CD1c-positive myeloid dendritic cell (primary cell): ENCODE data around the gene CDC40.

Source experiments
- DNase-seq: peaks from one replicate; pipeline ENCODE4 v3.0.0-alpha.2; 2016; ENCODE audit errors: extremely low spot score

CDC40 gene

DNA sequence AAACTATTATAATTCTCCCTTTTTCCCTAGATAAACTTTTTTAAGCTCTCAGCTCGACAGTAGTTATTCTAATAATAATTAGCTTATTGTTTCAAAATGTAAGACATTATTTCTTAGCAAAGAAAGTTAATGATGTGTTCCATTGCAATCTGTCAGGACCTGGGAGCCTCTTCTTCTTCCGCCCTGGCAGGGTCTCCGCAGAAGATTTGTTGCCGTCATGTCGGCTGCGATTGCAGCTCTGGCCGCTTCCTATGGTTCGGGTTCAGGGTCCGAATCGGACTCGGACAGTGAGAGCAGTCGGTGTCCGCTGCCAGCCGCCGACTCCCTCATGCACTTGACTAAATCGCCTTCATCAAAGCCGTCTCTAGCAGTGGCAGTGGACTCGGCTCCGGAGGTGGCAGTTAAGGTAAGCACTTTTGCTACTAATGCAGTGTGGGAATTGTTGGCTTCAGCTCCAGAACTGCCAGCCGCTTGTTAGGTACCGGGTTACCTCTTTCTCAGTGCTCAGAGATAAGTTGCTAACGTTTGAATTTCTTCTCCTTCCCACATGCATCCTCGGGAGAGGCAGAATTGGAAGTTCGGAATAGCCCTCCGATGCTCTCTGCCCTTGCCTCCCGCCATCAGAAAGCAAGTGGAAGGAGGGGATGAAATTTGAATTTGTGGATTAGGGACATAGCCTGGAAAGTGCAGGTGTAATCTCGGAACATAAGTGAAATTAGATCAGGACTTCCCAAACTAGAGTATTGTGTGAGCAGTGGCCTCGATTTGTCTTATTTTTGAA lies at the start of gene CDC40:
TSS of gene CDC40 (plus strand) at position 200 of the 781 bp plus-strand sequence. CDS start at position 218, 18 bp downstream.
- DNase-seq, result no peak

DNA sequence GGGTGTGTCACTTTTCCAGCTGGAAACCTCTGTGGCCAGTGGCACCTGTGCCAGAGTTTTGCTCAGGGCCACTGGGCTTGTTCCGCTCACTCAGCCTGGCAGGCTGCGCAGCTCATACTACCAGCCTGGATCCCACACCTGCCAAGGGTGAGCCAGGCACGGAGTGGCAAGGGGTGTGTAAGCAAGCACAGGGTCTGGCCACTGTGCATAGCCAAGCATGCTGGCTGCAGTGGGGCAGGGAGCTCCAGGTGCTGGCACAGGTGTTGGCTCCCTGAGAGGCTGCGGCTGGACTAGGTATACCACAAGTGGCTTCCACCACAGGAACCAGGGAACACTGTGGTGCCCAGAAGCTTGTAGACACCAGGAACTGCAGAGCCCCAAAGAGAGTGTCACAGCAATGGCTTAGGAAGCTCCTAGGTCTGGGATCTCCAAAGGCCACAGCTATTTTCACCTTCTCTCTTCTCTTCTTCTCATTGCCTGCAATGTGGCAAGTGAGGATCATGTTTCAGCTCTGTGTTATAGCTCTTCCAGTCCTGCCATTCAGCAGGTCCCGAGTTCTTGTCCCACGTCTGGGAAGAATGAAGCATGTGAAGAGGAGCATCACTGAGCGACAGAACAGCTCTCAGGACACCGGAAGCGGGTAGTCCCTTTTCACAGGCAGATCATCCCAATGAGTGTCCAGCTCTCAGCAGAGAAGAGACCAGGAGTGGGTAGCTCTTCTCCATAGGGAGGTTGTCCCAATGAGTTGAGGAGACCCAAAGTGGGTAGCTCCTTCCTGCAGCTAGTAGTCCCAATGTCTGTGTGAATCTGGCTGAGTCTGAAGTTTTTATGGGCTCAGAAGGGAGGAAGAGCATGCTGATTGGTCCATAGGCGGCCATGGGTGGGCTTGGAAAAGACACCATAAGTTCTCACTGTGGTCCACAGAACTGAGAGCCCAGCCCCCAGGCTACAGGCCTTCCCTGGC lies 42.0 kb upstream of the CDC40 start:
- DNase-seq, result no peak

DNA sequence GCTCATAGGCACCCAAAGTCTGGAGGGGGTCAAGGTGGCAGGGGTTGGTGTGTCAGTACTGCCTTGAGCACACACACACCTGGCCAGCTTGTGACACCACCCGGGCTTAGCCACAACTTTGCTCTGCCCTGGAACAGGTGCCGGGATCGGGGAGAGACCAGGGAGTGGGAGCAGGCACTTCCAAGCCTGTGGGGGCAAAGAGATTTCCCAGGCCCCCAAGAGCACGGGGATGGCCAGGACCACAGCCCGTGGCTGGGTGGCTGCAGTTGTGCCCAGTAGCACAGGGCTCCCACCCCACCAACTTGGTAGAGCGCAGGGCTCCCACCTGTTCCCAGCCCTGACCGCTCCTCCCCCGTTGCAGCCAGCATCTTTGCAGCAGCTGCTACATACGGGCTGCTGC lies 41.2 kb upstream of the CDC40 start:
- DNase-seq, result no peak

DNA sequence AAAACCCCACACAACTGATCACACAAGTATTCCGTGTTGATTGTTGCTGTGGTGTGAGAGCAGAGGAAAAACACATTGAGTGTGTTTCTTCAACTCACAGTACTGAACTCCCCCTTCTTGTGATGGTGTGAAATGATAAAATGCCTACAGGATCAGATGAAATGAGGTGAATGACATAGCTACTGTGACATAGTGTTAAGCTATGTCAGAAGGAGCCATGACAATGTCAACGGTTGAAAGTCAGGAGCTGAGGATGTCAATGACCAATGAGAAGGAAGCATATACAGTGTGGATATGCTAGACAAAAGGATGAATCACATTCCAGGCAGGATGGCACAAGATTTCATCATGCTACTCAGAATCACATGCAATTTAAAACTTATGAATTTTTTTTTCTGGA lies 39.6 kb upstream of the CDC40 start:
- DNase-seq, result no peak

DNA sequence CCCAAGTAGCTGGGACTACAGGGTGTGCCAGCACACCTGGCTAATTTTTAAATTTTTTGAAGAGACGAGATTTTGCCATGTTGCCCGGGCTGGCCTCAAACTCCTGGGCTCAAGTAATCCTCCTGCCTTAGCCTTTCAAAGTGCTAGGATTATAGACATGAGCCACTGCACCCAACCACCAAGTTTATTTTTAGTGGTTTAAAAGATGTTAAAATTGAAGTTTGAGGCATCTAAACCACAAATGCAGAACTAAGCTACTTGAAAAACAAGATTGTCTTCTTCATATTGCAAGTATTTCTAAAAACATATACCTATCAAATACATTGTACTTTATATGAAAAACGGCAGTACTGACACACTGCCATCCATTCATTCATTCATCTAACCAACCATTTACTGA lies 32.4 kb upstream of the CDC40 start:
- no peak for DNase-seq

DNA sequence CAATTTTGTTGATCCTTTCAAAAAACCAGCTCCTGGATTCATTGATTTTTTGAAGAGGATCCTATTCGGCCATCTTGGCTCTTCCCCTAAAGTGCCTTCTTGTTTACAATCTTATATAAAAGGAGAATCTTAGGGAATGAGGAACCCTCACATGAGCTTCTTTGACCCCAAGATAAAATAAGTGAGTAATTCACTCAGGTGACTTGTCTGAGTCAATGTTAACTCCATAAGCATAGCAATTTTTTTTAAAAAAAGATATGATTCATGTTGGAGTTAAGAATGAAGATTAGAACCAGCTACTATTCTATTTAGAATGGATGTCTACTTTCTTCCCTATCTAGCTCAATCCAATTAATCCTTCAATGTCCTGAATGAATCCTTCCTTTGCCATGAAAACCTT lies 21.7 kb upstream of the CDC40 start:
- no peak for DNase-seq

DNA sequence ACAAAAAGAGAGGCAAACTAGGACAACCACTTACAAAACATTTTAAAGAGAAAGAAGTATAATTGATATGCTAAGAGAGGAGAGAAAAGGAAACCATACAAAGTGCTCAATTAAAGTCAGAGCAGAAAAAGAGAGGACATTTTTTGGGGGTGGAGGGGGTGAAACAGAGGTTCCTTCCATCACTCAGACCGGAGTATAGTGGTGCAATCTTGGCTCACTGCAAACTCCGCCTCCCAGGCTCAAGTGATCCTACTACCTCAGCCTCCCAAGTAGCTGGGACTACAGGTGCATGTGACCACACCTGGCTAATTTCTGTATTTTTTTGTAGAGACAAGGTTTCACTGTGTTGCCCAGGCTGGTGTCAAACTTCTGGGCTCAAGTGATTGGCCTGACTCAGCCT lies 10.1 kb upstream of the CDC40 start:
- DNase-seq, result no peak

DNA sequence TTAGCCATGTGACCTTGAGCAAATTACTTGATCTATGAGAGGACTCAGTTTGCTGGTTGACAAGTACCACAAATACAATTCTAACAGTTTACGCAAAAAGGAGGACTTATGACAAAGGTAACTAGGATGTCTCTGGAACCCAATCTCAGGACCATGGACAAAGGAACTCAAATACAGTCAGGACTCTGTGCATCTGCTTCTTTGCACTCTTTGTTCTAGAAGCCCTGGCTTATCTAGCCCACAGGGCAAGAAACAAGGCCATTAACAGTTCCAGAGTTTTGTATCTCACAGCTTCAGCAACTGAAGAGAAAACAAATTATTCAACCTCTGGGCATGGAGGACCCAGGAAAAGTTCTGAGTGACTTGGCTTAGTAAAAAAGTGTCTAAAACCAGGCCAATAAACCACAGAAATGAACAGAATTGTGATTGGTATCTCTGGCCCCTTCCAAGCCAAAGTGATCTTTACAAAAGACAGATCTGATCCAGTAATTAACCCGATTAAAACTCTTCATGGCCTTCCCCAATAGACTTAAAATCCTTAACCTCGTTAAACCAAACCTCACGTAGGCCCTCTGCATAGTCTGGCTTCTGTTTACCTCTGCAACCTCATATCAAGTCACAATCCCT lies 6.6 kb upstream of the CDC40 start:
- no peak for DNase-seq

DNA sequence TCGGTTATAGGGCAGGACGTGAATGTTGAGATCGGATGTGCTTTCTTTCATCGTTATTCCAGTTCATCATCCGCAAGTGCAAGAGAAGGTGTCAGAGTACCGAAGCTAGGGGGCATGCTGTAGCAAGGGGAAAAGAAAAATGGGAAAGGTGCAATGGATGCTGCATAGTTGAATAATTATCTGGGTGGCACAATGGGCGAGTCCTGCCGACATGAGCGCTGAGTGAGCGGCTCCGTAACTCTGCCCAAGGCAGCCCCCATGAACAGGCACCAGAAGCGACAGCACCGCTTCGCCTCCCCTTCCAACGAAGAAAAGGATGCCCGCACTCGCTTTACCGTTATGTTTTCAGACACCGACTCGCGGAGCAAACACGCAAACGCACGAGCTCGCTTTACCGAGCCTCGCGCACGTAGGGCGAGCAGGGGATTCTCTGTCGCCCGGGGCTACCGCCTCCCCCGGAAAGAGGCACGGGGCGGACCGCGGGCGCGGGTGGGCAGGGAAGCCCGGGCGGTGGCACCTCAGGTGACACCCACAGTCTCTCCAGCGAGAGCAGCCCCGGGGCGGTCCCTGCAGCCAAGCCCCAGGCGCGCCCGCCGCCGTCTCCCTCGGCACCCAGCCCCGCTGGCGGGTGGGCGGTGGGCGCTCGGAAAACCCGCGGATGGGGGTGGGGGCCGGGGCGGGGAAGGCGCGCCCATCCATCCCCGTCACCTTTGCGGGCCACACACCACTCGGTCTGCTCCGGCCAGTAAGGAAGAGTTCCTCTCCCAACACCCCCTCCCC lies 1.4 kb upstream of the CDC40 start:
- DNase-seq, result peak; percentile 59

DNA sequence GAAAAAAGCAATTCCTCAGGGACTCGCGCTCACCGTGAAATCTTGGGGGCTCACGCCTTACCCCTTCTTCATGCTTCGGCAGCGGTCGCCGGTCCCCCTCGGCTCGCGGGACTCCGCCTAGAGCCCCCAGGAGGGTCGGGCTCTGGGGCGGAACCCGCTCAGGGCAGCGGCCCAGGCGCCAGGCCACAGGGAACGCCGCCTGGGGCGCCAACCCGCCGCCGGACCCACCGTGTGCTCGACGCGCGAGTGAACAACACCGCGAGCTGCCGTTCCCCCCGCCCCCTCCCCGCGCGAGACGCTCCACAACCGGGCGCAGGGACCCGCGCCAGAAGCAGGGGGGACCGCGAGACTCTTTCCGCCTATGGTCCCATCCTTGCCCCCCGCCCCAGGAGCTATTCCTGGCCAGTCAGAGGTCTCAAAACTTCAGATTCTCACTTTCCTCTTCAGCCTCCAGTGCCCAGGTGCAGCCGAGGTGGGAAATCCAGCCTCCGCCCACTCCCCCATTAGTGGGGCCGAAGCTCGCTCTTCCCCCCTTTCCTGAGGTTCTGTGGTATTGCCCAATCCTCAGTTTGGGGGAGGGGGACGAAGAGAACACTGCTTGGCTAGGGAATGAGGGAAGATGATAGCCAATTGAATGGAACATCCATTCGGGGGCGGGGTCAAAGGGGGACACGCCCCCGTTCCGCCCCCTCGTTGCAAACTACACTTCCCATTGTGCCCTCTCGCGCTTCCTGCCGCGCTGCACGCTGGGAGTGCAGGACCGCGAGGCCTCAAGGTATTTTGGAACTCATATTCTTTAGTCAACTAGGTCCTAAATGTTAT lies 610 bp upstream of the CDC40 start, which contains the start of gene WASF1:
TSS of gene WASF1 (minus strand) at position 265 of the 822 bp plus-strand sequence. CDS start 52,069 bp downstream, outside the sequence.
- peak; percentile 95 for DNase-seq

DNA sequence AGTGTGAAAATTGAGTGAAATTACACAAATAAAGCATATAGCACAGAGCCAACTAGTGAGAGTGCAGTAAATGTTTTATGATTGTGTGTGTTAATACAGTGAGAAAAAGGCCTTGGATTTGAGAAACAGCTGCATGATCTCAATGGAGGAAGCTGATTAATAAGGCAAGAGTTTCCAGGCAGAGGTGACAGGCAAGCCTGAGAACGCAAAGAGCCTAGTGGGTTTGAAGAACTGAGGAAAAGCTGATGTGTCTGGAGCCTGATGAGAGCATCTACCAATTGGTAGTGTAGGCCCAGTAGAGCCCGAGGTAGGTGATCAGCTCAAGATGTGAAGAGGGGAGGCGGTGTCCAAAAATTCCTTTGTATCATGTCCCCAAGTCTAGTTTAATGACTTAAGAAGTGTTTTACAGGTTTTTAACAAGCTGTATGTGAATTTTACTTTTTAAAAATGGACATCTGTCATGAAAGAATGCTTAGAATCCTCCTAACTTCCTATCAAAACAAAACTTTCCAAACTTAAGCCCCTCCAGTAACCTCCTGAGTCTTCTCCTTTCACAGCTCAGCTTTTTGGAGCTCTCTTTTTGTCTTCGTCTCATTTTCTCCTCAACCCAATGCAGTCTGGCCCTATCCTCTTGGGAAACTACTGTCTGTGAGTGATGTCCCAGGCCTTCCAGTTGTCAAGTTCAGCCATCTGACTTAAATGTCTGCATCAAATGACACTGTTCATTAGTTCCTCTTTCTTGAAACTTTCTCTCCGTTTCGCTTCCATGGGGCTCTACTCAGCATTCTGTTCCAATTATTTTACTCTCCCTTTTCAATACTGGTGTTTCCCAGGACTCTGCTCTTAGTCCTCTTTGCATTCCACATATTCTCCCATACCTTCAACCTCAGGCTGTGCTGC lies 1.2 kb downstream of the CDC40 start:
- DNase-seq, result peak; percentile 69

DNA sequence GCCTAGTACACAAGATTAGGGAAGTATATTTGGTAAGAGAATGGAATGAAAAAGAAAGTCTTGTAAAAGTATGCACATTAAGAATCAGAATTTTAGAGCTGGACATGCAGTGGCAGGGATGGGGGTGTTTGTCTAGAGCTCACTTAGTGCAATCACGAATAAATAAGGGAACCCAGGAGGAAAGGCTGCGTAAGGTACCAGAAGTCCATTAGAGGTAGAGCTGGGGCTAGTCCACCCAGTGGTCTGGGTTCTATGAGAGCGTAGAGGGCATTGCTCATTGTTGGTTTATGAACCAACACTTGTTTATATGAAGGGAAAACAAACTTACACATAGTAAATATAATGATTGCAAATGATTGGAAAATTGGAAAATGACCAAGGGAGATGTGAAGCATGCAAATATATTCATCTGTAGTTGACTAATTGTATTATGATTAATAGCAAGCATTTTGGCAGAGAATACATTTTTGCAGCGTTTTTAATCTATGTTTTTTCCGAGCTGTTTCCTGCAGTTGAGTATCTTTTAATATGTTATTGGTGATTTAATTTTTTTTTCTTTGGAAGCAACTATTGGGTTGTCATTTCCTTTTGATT lies 3.2 kb downstream of the CDC40 start:
- DNase-seq, result no peak

DNA sequence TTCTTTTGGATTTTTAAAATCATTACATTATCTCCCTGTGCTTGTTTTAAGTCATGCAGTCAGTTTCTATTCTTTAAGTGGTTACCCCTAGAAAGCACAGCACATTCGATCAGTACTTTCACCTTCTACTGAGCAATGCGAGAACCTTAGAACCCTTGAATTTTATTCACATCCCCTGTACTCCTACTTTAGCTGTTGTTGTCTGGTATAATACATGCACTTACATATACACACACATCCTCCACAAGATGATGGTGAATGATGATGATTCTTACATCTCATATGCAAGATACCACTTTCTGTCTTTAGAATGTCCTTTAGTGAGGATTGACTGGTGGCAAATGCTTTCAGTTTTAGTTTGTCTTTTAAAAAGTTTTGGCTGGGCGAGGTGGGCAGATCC lies 5.7 kb downstream of the CDC40 start:
- no peak for DNase-seq

DNA sequence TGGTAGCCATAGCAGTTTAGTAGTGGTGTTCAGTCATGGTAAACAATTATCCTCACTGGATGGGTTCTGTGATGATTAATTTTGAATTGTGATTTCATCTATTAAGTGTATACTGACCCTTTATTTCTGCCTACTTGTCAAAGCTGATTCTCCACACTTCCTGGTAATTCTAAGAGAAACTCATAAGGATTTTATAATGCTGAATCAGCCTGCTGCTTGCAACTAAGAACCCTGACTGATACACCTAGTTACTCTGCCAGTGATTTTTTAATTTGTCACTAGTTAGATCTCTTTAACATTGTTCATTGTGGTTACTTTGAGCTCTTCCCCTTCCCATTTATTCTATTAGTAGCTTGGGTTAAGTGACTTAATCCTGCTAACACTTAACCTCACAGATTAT lies 8.6 kb downstream of the CDC40 start:
- DNase-seq, result no peak

DNA sequence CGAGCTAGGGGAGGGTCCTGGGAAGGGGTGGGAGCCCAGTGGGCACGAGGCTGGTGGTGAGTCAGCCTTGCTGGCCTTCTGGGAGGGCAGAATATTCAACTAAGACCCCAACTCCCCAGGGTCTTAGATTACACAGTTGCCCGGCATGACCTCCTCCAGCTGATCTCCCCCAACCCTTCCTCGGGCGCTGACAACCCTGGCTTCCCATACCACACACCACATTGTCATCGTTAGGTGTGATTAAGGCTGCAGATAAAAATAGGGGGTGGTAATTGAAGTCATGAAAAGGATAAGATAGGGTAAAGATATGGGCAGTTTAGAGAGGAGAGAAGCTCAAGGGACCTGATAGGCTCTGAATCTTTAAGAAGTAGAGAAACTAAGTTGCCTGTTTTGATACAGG lies 10.5 kb downstream of the CDC40 start:
- DNase-seq, result no peak

DNA sequence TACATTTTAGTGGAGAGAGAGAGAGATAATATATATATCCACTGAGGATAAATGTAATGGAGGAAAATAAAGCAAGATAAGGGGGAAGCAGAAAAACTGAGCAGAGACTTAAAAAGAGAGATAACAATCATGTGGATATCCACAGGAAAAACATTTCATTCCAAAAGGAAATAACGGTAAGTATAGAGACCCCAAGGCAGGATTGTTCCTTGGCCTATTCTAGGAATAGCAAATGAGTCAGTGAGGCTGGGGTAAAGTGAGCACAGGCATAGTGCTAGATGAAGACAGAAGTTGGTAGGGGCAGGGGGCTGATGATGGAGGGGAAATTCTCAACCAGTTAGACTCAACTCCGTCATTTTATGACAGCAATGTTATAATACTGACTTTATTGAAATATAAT lies 11.2 kb downstream of the CDC40 start:
- DNase-seq, result no peak

DNA sequence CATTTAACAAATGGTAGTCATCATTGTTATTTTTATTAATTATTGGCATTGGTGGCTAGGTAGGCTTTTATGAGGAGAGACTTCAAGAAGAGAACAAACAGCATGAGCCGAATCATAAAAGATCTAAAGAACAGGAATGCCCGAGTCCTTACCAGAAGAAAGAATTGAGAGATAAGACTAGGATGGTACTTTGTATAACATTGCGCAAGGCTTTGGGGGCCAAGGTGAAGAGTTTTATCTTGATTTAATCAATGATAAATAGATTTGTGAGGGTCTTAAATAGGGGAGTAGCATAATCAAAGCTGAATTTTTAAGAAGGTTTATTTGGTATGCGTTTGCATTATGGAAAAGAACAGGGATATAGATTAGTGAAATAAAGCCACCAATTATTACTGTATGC lies 15.4 kb downstream of the CDC40 start:
- no peak for DNase-seq

DNA sequence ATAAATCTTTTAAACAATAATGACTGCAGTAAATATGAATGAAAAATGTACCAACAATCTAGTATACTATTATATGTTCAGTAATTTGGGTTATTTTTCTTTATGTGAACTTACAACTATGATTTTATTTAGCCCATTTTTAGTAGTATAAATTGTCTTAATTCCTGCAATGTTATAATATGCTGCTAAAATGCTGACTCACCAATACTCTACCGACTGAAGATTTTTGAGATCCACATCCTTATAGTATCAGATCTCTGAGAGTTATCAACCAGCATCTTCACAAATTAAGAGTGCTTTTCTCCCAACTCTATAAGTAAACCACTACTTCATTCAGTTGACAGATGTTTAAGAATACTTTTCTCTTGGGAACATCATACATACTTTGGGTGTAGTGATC lies 16.6 kb downstream of the CDC40 start:
- no peak for DNase-seq

DNA sequence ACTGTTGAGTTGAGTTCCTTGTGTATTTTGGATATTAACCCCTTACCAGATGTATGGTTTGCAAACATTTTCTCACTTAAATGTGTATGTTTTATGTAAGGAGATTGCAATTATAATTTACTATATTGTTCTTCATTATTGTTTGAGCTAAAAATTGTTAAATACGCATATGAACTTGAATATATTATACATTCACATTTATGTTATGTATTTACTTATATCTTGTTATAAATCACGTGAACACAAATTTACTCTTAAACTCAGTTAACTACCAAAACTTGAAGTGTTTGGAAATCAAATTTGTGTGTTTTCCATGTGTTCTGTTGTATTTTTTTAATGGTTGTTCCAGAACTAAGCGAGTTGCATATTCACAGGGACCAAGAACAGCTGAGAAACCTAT lies 18.3 kb downstream of the CDC40 start:
- no peak for DNase-seq
